HL-60 (cell line): ENCODE measurements around the gene LMO3.

Experiments used
- POLR2AphosphoS5 ChIP-seq: IDR thresholded peaks from 2 replicates; pipeline ENCODE4 v1.6.1; 2012; ENCODE audit warnings: low read depth
- TF ChIP-seq, protein P1 (sequence below): IDR thresholded peaks from one replicate; pipeline ENCODE4 v1.5.1; 2011; ENCODE audit warnings: low read length, control low read depth, inconsistent platforms; ENCODE audit not compliant: insufficient read depth

DNA sequence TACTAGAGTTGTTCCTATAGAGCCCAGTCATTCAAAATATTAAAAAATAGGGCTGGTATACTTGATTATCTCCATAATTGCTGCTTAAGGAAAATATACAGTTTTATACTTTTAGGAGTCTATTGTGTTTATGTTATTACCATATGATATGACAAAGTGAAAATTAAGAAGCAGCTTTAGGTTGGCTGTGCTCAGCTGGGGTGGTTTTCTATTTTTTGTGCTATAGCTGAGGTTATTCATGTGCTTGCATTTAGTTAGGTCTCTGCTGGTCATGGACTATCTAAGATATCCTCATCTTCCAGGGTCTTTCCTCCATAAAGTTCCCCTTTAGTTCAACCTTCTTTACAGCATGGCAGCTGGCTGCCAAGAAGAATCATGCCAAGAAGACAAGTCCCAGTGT, 13.6 kb upstream of the LMO3 start:
- no peak for TF ChIP-seq POLR2AphosphoS5
- TF ChIP-seq, protein P1, sequence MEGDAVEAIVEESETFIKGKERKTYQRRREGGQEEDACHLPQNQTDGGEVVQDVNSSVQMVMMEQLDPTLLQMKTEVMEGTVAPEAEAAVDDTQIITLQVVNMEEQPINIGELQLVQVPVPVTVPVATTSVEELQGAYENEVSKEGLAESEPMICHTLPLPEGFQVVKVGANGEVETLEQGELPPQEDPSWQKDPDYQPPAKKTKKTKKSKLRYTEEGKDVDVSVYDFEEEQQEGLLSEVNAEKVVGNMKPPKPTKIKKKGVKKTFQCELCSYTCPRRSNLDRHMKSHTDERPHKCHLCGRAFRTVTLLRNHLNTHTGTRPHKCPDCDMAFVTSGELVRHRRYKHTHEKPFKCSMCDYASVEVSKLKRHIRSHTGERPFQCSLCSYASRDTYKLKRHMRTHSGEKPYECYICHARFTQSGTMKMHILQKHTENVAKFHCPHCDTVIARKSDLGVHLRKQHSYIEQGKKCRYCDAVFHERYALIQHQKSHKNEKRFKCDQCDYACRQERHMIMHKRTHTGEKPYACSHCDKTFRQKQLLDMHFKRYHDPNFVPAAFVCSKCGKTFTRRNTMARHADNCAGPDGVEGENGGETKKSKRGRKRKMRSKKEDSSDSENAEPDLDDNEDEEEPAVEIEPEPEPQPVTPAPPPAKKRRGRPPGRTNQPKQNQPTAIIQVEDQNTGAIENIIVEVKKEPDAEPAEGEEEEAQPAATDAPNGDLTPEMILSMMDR = no peak
